ENCODE measurements around the gene AKT2. TPM values are rescaled to one million over a fixed set of nuclear protein-coding genes. Genes with fewer than 3 reads are reported as not detected.

AKT2 gene
- total RNA-seq, 1 experiment from 2014 or later: 2,376 TPM

GRCh38 chr19:40217934-40218890 lies 66.9 kb downstream of the AKT2 start, which contains the start of gene TTC9B:
Gene TTC9B (minus strand): TSS chr19:40218384. CDS start chr19:40218381, 3 bp downstream.
- H3K4me3 ChIP-seq (ENCODE audit: low read depth in 2 of 2, low read length in 2 of 2): peak within 1 kb of the TSS; percentile 2 to 26

More at GRCh38 chr19:40217934-40218890, 66.9 kb downstream of the AKT2 start, which contains the start of gene TTC9B:
- intact Hi-C loops (cut with micrococcal nuclease; ENCODE audit: unreplicated experiment): no loop called here
- no peaks in the 10 kb centered on the region for H3K36me3 ChIP-seq (ENCODE audit: control insufficient read depth, insufficient read depth, low read length)
- DNase-seq (ENCODE audit: low read depth, low spot score) (no peak), ATAC-seq (peak; percentile 28)
- ChIA-PET POLR2A (interaction anchor here (0.6 to 1.3 kb wide), 14 partner anchors 12 to 836 kb away, joined by 3 to 18 read pairs (median 8); no protein-coding TSS in a partner anchor), CTCF (interaction anchor here (0.5 to 8.8 kb wide), 71 partner anchors 9 to 1700 kb away, joined by 3 to 153 read pairs (median 6); partner anchors contain the start of genes MAP3K10 and TIMM50)
- TF ChIP-seq SIN3A (IDR thresholded peaks at IDR 0.05; ENCODE audit: borderline replicate concordance, insufficient read depth, low read depth, low read length) (no peak), TCF7L2 (IDR thresholded peaks at IDR 0.05; ENCODE audit: low read depth, low read length) (no peak), CTCF (IDR thresholded peaks at IDR 0.05) (no peak), POLR2AphosphoS5 (IDR thresholded peaks at IDR 0.05; ENCODE audit: low read depth, low read length) (no peak), REST (IDR thresholded peaks at IDR 0.05; ENCODE audit: insufficient read depth in 1 of 2, low read depth in 2 of 2, low read length in 1 of 2) (no peak)
- H3K27me3 ChIP-seq (ENCODE audit: control insufficient read depth, insufficient read depth, low read length): peaks cover 23% of the 10 kb centered on the region
- peaks cover 27% of the 10 kb centered on the region for H3K4me1 ChIP-seq (ENCODE audit: control insufficient read depth, insufficient read depth, low read length)
- BruUV-seq (replicated peaks): no TSS peak
- H3K27ac ChIP-seq (ENCODE audit: low read length): peak within 1 kb of the TSS; percentile 5; the same call in 1 of the 2 replicates
- in situ Hi-C loops (cut with HindIII; ENCODE audit: low pct_unique_long_range_greater_than_20kb, low sequenced_read_pairs): loop anchor here (5.0 kb wide), 1 partner anchor 44 kb away; no protein-coding TSS in a partner anchor
- H3K9me3 ChIP-seq (ENCODE audit: control insufficient read depth, insufficient read depth, low read depth, low read length): peaks cover 9% of the 10 kb centered on the region; the same call in 1 of the 2 replicates

All from Panc1 (cell line).